ENCODE measurements around the gene TINAGL1.
A peak's percentile ranks its signal among the peaks of the same experiment; 100 is the strongest.

TINAGL1 gene

GRCh38 chr1:31609514-31610118 is 33.3 kb downstream of the TINAGL1 start:
- ATAC-seq: no peak

- no peak for ATAC-seq
Measured at GRCh38 chr1:31614414-31615005, 38.2 kb downstream of the TINAGL1 start.

GRCh38 chr1:31615414-31615813 is 39.1 kb downstream of the TINAGL1 start:
- no peak for ATAC-seq

- no peak for ATAC-seq
Measured at GRCh38 chr1:31615939-31616338, 39.6 kb downstream of the TINAGL1 start.

GRCh38 chr1:31617218-31617915 is 41.1 kb downstream of the TINAGL1 start, which contains the start of gene HCRTR1:
Gene HCRTR1 (plus strand): TSS chr1:31617689. CDS start chr1:31619193, 1,504 bp downstream.
- ATAC-seq: peak in 1 of 2 donors; percentile 46

GRCh38 chr1:31617916-31618746 is 41.8 kb downstream of the TINAGL1 start:
- peak; percentile 63 to 69 for ATAC-seq

GRCh38 chr1:31618916-31619846 is 42.9 kb downstream of the TINAGL1 start:
- no peak for ATAC-seq

GRCh38 chr1:31620631-31621497 is 44.5 kb downstream of the TINAGL1 start:
- no peak for ATAC-seq

- ATAC-seq: no peak
Measured at GRCh38 chr1:31621498-31621820, 45.1 kb downstream of the TINAGL1 start.

GRCh38 chr1:31621847-31622730 is 45.8 kb downstream of the TINAGL1 start:
- ATAC-seq: no peak

- ATAC-seq: no peak
Measured at GRCh38 chr1:31623365-31623764, 47.0 kb downstream of the TINAGL1 start.

- ATAC-seq: no peak
Measured at GRCh38 chr1:31624309-31624708, 48.0 kb downstream of the TINAGL1 start.

- no peak for ATAC-seq
Measured at GRCh38 chr1:31624731-31625514, 48.6 kb downstream of the TINAGL1 start.

GRCh38 chr1:31625561-31626222 is 49.4 kb downstream of the TINAGL1 start:
- ATAC-seq: no peak

- no peak for ATAC-seq
Measured at GRCh38 chr1:31626223-31627207, 50.2 kb downstream of the TINAGL1 start.

- ATAC-seq: no peak
Measured at GRCh38 chr1:31627301-31627929, 51.1 kb downstream of the TINAGL1 start.
